BE2C (cell line): ENCODE data around the gene GOLGA6D.
"Not testable (repeated sequence)": the region's sequence is repeated elsewhere in the genome, so short reads cannot be mapped to it uniquely, and the experiment has no call there.

ENCODE experiments used
- DNase-seq: peaks from one replicate; pipeline ENCODE4 v3.0.0-alpha.2; 2020
- H3K27me3 ChIP-seq: fragments of 250-450 bp; sonication (Bioruptor Pico); 2 replicates; pipeline ENCODE4 v1.5.1; 2020; ENCODE audit warnings: mild to moderate bottlenecking
- H3K36me3 ChIP-seq: fragments of 250-450 bp; sonication (Bioruptor Pico); 2 replicates; pipeline ENCODE4 v1.5.1; 2020; ENCODE audit warnings: mild to moderate bottlenecking
- H3K4me1 ChIP-seq: fragments of 250-450 bp; sonication (Bioruptor Pico); 2 replicates; pipeline ENCODE4 v1.5.1; 2020
- H3K4me3 ChIP-seq: 2 replicates; pipeline ENCODE4 v1.5.1; 2011; ENCODE audit warnings: low read depth, low read length
- H3K9me3 ChIP-seq: fragments of 250-450 bp; sonication (Bioruptor Pico); 2 replicates; pipeline ENCODE4 v1.5.1; 2020
- TF ChIP-seq, protein P1 (sequence below): IDR thresholded peaks from 2 replicates; pipeline ENCODE4 v1.5.1; 2012; ENCODE audit warnings: mild to moderate bottlenecking, low read depth, low read length

GOLGA6D gene

DNA sequence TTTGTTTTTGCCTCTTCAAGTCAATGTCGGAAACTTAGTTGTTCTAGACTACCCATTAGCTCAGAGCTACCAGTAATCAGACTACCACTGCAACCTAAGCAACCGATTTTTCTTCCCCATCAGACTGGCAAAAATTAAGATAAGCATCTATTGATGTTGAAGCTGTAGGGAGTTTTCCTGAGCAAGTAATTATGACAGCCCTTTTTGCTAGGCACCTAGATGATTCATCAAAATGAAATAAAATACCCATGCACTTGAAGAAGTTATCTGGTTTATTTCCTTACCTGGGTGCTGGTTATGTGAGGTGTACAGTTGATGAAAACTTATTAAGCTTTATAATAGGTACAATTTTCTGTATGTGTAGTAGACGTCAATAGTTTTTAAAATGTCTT, 52.7 kb downstream of the GOLGA6D start:
- Histone ChIP-seq H3K36me3 (no peaks in the 10 kb centered on the region; the same call in 1 of the 2 replicates), H3K4me3 (peak overlapping the region; percentile 81), H3K27me3 (no peaks in the 10 kb centered on the region), H3K9me3 (no peaks in the 10 kb centered on the region), H3K4me1 (no peaks in the 10 kb centered on the region)
- no peak for DNase-seq
- TF ChIP-seq, protein P1, sequence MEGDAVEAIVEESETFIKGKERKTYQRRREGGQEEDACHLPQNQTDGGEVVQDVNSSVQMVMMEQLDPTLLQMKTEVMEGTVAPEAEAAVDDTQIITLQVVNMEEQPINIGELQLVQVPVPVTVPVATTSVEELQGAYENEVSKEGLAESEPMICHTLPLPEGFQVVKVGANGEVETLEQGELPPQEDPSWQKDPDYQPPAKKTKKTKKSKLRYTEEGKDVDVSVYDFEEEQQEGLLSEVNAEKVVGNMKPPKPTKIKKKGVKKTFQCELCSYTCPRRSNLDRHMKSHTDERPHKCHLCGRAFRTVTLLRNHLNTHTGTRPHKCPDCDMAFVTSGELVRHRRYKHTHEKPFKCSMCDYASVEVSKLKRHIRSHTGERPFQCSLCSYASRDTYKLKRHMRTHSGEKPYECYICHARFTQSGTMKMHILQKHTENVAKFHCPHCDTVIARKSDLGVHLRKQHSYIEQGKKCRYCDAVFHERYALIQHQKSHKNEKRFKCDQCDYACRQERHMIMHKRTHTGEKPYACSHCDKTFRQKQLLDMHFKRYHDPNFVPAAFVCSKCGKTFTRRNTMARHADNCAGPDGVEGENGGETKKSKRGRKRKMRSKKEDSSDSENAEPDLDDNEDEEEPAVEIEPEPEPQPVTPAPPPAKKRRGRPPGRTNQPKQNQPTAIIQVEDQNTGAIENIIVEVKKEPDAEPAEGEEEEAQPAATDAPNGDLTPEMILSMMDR, result no peak

- peak within 1 kb of the TSS; percentile 81 for H3K4me3 ChIP-seq
- H3K4me1 ChIP-seq, result no peaks in the 10 kb centered on the region
- peak; percentile 98 for DNase-seq
- H3K27me3 ChIP-seq, result no peaks in the 10 kb centered on the region
- no peaks in the 10 kb centered on the region for H3K9me3 ChIP-seq
- TF ChIP-seq, protein P1, result no peak
- no peaks in the 10 kb centered on the region; the same call in 1 of the 2 replicates for H3K36me3 ChIP-seq
Observed at GRCh38 chr15:75335705-75336355, 53.2 kb downstream of the GOLGA6D start, which contains the start of gene COMMD4. Gene COMMD4, plus strand, starts transcription at chr15:75336063. Its CDS starts 27 bp downstream, at chr15:75336090.

DNA sequence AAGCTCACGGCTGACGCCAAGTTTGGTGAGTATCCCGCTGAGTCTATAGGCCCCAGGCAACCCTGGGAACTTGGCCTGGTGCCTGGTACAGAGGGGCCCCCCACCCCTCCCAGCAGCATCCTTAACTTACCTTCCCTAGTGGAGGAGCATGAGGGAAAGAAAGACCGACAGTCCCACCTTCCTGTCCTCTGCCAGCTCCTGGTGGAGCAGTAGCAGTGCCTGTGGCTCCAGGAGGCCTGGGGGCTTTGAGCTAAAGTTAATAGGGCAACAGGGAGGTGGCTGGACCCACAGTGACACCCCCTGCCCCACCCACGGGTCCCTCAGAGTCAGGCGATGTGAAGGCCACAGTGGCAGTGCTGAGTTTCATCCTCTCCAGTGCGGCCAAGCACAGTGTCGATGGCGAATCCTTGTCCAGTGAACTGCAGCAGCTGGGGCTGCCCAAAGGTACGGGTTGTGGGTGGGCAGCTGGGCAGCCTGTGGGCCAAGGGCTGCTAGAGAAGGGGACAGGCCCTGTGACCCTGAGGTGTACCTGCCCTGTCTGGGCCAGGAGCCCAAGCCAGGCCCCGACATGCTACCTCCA, 56.1 kb downstream of the GOLGA6D start:
- H3K4me1 ChIP-seq, result no peaks in the 10 kb centered on the region
- no peak overlapping the region for H3K4me3 ChIP-seq
- H3K36me3 ChIP-seq, result no peaks in the 10 kb centered on the region; the same call in 1 of the 2 replicates
- TF ChIP-seq, protein P1, result no peak
- H3K9me3 ChIP-seq, result no peaks in the 10 kb centered on the region
- DNase-seq, result no peak
- no peaks in the 10 kb centered on the region; the same call in 1 of the 2 replicates for H3K27me3 ChIP-seq

GRCh38 chr15:75339531-75340240, 57.1 kb downstream of the GOLGA6D start:
- H3K36me3 ChIP-seq, result no peaks in the 10 kb centered on the region; the same call in 1 of the 2 replicates
- DNase-seq, result no peak
- peaks cover 1% of the 10 kb centered on the region; the same call in 1 of the 2 replicates for H3K27me3 ChIP-seq
- TF ChIP-seq, protein P1, result no peak
- H3K4me1 ChIP-seq, result no peaks in the 10 kb centered on the region
- H3K9me3 ChIP-seq, result no peaks in the 10 kb centered on the region
- H3K4me3 ChIP-seq, result no peak overlapping the region

- H3K4me1 ChIP-seq, result no peaks in the 10 kb centered on the region
- H3K27me3 ChIP-seq, result peaks cover 27% of the 10 kb centered on the region
- no peak overlapping the region for H3K4me3 ChIP-seq
- DNase-seq, result no peak
- H3K36me3 ChIP-seq, result no peaks in the 10 kb centered on the region; the same call in 1 of the 2 replicates
- TF ChIP-seq, protein P1, result no peak
- no peaks in the 10 kb centered on the region for H3K9me3 ChIP-seq
Observed at GRCh38 chr15:75342221-75342620, 59.6 kb downstream of the GOLGA6D start.

DNA sequence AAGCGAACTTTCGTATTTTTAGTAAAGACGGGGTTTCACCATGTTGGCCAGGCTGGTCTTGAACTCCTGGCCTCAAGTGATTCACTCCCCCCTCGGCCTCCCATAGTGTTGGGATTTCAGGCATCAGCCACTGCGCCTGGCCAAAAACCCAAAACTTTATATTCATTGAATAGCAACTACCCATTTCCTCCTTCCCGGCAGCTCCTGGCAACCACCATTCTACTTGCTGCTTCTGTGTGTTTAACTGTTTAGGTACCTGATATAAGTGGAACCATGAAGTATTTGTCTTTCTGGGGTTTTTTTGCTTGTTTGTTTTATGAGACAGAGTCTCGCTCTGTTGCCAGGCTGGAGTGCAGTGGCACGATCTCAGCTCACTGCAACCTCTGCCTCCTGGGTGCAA, 61.3 kb downstream of the GOLGA6D start:
- not testable (repeated sequence) for H3K9me3 ChIP-seq, DNase-seq, H3K4me3 ChIP-seq, H3K4me1 ChIP-seq, H3K36me3 ChIP-seq
- H3K27me3 ChIP-seq, result peaks cover 44% of the 10 kb centered on the region
